ENCODE data around the gene RAB19.
A peak's percentile ranks its signal among the peaks of the same experiment; 100 is the strongest.

The RAB19 gene

GRCh38 chr7:140403878-140404564 is at the start of gene RAB19:
RAB19 (plus strand) TSS chr7:140404058; CDS start chr7:140407647, 3,589 bp downstream.
- no peak for TF ChIP-seq CTCF (IDR thresholded peaks at IDR 0.05; ENCODE audit: low read depth, low read length, missing control alignments)
- H3K4me3 ChIP-seq (ENCODE audit: low read depth, low read length) = peak within 1 kb of the TSS; percentile 27
- in situ Hi-C loops (cut with HindIII; ENCODE audit: low sequenced_read_pairs) = no loop called here
- no peak for DNase-seq (ENCODE audit: low read depth)

- no peak for DNase-seq (ENCODE audit: low read depth)
- in situ Hi-C loops (cut with HindIII; ENCODE audit: low sequenced_read_pairs) = no loop called here
- TF ChIP-seq CTCF (IDR thresholded peaks at IDR 0.05; ENCODE audit: low read depth, low read length, missing control alignments) = no peak
- no peak overlapping the region for H3K4me3 ChIP-seq (ENCODE audit: low read depth, low read length)
Measured at GRCh38 chr7:140358024-140358411, 45.8 kb upstream of the RAB19 start.

GRCh38 chr7:140358412-140359051 is 45.3 kb upstream of the RAB19 start:
- DNase-seq (ENCODE audit: low read depth) = no peak
- in situ Hi-C loops (cut with HindIII; ENCODE audit: low sequenced_read_pairs) = no loop called here
- no peak overlapping the region for H3K4me3 ChIP-seq (ENCODE audit: low read depth, low read length)
- no peak for TF ChIP-seq CTCF (IDR thresholded peaks at IDR 0.05; ENCODE audit: low read depth, low read length, missing control alignments)

- in situ Hi-C loops (cut with HindIII; ENCODE audit: low sequenced_read_pairs) = no loop called here
- no peak for DNase-seq (ENCODE audit: low read depth)
Measured at GRCh38 chr7:140360697-140361229, 43.1 kb upstream of the RAB19 start.

GRCh38 chr7:140364819-140365218 is 39.0 kb upstream of the RAB19 start:
- DNase-seq (ENCODE audit: low read depth) = no peak
- TF ChIP-seq CTCF (IDR thresholded peaks at IDR 0.05; ENCODE audit: low read depth, low read length, missing control alignments) = no peak
- in situ Hi-C loops (cut with HindIII; ENCODE audit: low sequenced_read_pairs) = no loop called here
- no peak overlapping the region for H3K4me3 ChIP-seq (ENCODE audit: low read depth, low read length)

More at GRCh38 chr7:140360697-140361229, 43.1 kb upstream of the RAB19 start:
- TF ChIP-seq CTCF (IDR thresholded peaks at IDR 0.05; ENCODE audit: low read depth, low read length, missing control alignments) = no peak
- no peak overlapping the region for H3K4me3 ChIP-seq (ENCODE audit: low read depth, low read length)

- no peak for TF ChIP-seq CTCF (IDR thresholded peaks at IDR 0.05; ENCODE audit: low read depth, low read length, missing control alignments)
- in situ Hi-C loops (cut with HindIII; ENCODE audit: low sequenced_read_pairs) = no loop called here
- DNase-seq (ENCODE audit: low read depth) = no peak
- H3K4me3 ChIP-seq (ENCODE audit: low read depth, low read length) = no peak overlapping the region
Measured at GRCh38 chr7:140367528-140367927, 36.3 kb upstream of the RAB19 start.
